ENCODE results near the gene RMI1. TPM values are rescaled to one million over a fixed set of nuclear protein-coding genes. Genes with fewer than 3 reads are reported as not detected.

RMI1 gene
- total and polyA plus RNA-seq, 2 of the 8 experiments (the other 6 are each of a cell fraction or from before 2014, with no cell fraction given), result 3.0 to 34.1 TPM

DNA sequence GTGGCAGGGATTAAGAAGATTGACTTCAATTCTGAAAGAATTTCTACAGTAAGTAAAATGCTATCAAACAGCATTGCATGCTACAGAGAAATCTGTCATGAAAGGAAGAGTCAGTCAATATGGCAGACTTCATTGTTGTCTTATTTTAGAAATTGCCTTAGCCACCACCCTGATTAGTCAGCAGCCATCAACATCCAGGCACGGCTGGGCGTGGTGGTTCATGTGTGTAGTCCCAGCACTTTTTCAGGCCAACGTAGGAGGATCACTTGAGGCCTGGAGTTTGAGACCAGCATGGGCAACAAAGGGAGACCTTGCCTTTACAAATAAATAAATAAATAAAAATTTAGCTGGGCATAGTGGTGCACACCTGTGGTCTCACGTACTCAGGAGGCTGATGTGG, 46.6 kb downstream of the RMI1 start (continued):
- TF ChIP-seq FOSL1 (IDR thresholded peaks at IDR 0.05; ENCODE audit: insufficient read depth, low read depth, low read length) (no peak), CTBP2 (IDR thresholded peaks at IDR 0.05; ENCODE audit: borderline replicate concordance, insufficient read depth, insufficient read length, low read length) (no peak)
- TF ChIP-seq, protein P1, sequence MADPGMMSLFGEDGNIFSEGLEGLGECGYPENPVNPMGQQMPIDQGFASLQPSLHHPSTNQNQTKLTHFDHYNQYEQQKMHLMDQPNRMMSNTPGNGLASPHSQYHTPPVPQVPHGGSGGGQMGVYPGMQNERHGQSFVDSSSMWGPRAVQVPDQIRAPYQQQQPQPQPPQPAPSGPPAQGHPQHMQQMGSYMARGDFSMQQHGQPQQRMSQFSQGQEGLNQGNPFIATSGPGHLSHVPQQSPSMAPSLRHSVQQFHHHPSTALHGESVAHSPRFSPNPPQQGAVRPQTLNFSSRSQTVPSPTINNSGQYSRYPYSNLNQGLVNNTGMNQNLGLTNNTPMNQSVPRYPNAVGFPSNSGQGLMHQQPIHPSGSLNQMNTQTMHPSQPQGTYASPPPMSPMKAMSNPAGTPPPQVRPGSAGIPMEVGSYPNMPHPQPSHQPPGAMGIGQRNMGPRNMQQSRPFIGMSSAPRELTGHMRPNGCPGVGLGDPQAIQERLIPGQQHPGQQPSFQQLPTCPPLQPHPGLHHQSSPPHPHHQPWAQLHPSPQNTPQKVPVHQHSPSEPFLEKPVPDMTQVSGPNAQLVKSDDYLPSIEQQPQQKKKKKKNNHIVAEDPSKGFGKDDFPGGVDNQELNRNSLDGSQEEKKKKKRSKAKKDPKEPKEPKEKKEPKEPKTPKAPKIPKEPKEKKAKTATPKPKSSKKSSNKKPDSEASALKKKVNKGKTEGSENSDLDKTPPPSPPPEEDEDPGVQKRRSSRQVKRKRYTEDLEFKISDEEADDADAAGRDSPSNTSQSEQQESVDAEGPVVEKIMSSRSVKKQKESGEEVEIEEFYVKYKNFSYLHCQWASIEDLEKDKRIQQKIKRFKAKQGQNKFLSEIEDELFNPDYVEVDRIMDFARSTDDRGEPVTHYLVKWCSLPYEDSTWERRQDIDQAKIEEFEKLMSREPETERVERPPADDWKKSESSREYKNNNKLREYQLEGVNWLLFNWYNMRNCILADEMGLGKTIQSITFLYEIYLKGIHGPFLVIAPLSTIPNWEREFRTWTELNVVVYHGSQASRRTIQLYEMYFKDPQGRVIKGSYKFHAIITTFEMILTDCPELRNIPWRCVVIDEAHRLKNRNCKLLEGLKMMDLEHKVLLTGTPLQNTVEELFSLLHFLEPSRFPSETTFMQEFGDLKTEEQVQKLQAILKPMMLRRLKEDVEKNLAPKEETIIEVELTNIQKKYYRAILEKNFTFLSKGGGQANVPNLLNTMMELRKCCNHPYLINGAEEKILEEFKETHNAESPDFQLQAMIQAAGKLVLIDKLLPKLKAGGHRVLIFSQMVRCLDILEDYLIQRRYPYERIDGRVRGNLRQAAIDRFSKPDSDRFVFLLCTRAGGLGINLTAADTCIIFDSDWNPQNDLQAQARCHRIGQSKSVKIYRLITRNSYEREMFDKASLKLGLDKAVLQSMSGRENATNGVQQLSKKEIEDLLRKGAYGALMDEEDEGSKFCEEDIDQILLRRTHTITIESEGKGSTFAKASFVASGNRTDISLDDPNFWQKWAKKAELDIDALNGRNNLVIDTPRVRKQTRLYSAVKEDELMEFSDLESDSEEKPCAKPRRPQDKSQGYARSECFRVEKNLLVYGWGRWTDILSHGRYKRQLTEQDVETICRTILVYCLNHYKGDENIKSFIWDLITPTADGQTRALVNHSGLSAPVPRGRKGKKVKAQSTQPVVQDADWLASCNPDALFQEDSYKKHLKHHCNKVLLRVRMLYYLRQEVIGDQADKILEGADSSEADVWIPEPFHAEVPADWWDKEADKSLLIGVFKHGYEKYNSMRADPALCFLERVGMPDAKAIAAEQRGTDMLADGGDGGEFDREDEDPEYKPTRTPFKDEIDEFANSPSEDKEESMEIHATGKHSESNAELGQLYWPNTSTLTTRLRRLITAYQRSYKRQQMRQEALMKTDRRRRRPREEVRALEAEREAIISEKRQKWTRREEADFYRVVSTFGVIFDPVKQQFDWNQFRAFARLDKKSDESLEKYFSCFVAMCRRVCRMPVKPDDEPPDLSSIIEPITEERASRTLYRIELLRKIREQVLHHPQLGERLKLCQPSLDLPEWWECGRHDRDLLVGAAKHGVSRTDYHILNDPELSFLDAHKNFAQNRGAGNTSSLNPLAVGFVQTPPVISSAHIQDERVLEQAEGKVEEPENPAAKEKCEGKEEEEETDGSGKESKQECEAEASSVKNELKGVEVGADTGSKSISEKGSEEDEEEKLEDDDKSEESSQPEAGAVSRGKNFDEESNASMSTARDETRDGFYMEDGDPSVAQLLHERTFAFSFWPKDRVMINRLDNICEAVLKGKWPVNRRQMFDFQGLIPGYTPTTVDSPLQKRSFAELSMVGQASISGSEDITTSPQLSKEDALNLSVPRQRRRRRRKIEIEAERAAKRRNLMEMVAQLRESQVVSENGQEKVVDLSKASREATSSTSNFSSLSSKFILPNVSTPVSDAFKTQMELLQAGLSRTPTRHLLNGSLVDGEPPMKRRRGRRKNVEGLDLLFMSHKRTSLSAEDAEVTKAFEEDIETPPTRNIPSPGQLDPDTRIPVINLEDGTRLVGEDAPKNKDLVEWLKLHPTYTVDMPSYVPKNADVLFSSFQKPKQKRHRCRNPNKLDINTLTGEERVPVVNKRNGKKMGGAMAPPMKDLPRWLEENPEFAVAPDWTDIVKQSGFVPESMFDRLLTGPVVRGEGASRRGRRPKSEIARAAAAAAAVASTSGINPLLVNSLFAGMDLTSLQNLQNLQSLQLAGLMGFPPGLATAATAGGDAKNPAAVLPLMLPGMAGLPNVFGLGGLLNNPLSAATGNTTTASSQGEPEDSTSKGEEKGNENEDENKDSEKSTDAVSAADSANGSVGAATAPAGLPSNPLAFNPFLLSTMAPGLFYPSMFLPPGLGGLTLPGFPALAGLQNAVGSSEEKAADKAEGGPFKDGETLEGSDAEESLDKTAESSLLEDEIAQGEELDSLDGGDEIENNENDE (IDR thresholded peaks at IDR 0.05; ENCODE audit: insufficient replicate concordance, low read length), result no peak
